DND-41 (cell line): ENCODE results near the gene SIRT6.

Source experiments
- ATAC-seq: fragments of 200-7000 bp; cut with Tn5 transposase; 3 replicates; pipeline ENCODE4 v1.9.1; 2021; ENCODE audit warnings: low read depth; ENCODE audit not compliant: insufficient read depth
- DNase-seq: peaks from one replicate; pipeline ENCODE4 v3.0.0-alpha.2; 2020
- H2AFZ ChIP-seq: 2 replicates; pipeline ENCODE4 v1.6.0; 2012; ENCODE audit warnings: low read depth, low read length
- H3K27ac ChIP-seq: 2 replicates; pipeline ENCODE4 v1.5.1; 2012; ENCODE audit warnings: low read length, inconsistent platforms
- H3K27me3 ChIP-seq: fragments of 200-600 bp; sonication (generic); 2 replicates; pipeline ENCODE4 v1.6.0; 2012; ENCODE audit warnings: low read length, mild to moderate bottlenecking, inconsistent platforms; ENCODE audit not compliant: insufficient read depth, poor library complexity
- H3K36me3 ChIP-seq: 2 replicates; pipeline ENCODE4 v1.5.1; 2012; ENCODE audit warnings: low read length, inconsistent platforms; ENCODE audit not compliant: insufficient read depth
- H3K4me1 ChIP-seq: 2 replicates; pipeline ENCODE4 v1.5.1; 2012; ENCODE audit warnings: mild to moderate bottlenecking, low read length; ENCODE audit not compliant: insufficient read depth
- H3K4me2 ChIP-seq: 2 replicates; pipeline ENCODE4 v1.6.0; 2012; ENCODE audit warnings: mild to moderate bottlenecking, moderate library complexity, low read length, inconsistent platforms; ENCODE audit not compliant: insufficient read depth
- H3K4me3 ChIP-seq, 2 experiments: fragments of 200-600 bp in 1 of 2; shearing (Covaris generic) in 1 of 2; 2 replicates each; pipeline ENCODE4 v1.5.1; 2012 to 2016; ENCODE audit warnings: inconsistent platforms in 2 of 2, low read length in 2 of 2, mild to moderate bottlenecking in 2 of 2, low read depth in 1 of 2, moderate library complexity in 1 of 2
- H3K79me2 ChIP-seq: 2 replicates; pipeline ENCODE4 v1.6.0; 2012; ENCODE audit warnings: low read length, inconsistent platforms; ENCODE audit not compliant: insufficient read depth
- H3K9ac ChIP-seq: 2 replicates; pipeline ENCODE4 v1.6.0; 2012; ENCODE audit warnings: low read depth, mild to moderate bottlenecking, inconsistent platforms, low read length, moderate library complexity
- H3K9me3 ChIP-seq: 2 replicates; pipeline ENCODE4 v1.5.1; 2012; ENCODE audit warnings: low read length, moderate library complexity, mild to moderate bottlenecking, inconsistent platforms; ENCODE audit not compliant: insufficient read depth, severe bottlenecking
- H4K20me1 ChIP-seq: 2 replicates; pipeline ENCODE4 v1.6.0; 2012; ENCODE audit warnings: low read length; ENCODE audit not compliant: insufficient read depth
- CTCF ChIP-seq: IDR thresholded peaks from 2 replicates; pipeline ENCODE4 v1.5.1; 2012; ENCODE audit warnings: borderline replicate concordance, low read length, moderate library complexity, mild to moderate bottlenecking; ENCODE audit not compliant: poor library complexity, severe bottlenecking; ENCODE audit errors: extremely low read depth
- EZH2 ChIP-seq: IDR thresholded peaks from 3 replicates; pipeline ENCODE4 v1.6.1; 2012; ENCODE audit warnings: borderline replicate concordance, low read depth, mild to moderate bottlenecking, moderate library complexity, low read length, inconsistent platforms; ENCODE audit not compliant: severe bottlenecking

Gene SIRT6

GRCh38 chr19:4140237-4140711, 42.1 kb downstream of the SIRT6 start:
- peak overlapping the region; percentile 33; the same call in 1 of the 2 replicates for H3K4me2 ChIP-seq
- peaks cover 12% of the 10 kb centered on the region for H3K4me1 ChIP-seq
- ATAC-seq, result peak; percentile 78
- peak; percentile 36 for DNase-seq
- H3K4me3 ChIP-seq, result no peak overlapping the region
- no peak overlapping the region for H3K9ac ChIP-seq
- TF ChIP-seq EZH2 (no peak), CTCF (peak; percentile 69)
- H3K36me3 ChIP-seq, result no peaks in the 10 kb centered on the region
- no peaks in the 10 kb centered on the region for H4K20me1 ChIP-seq
- no peaks in the 10 kb centered on the region for H3K9me3 ChIP-seq
- no peak overlapping the region for H3K27ac ChIP-seq
- no peaks in the 10 kb centered on the region for H3K79me2 ChIP-seq
- H2AFZ ChIP-seq, result no peak overlapping the region
- no peaks in the 10 kb centered on the region for H3K27me3 ChIP-seq

GRCh38 chr19:4139614-4140236, 42.6 kb downstream of the SIRT6 start:
- Histone ChIP-seq H3K36me3 (no peaks in the 10 kb centered on the region), H4K20me1 (no peaks in the 10 kb centered on the region), H3K4me3 (no peak overlapping the region), H2AFZ (peak overlapping the region; percentile 62), H3K27me3 (no peaks in the 10 kb centered on the region), H3K9ac (no peak overlapping the region), H3K27ac (peak overlapping the region; percentile 8; the same call in 1 of the 2 replicates), H3K4me2 (no peak overlapping the region; the same call in 1 of the 2 replicates), H3K4me1 (peaks cover 12% of the 10 kb centered on the region), H3K79me2 (no peaks in the 10 kb centered on the region), H3K9me3 (no peaks in the 10 kb centered on the region)
- ATAC-seq, result peak; percentile 91
- DNase-seq, result peak; percentile 86
- TF ChIP-seq CTCF (peak; percentile 93), EZH2 (no peak)

GRCh38 chr19:4138445-4138844, 43.9 kb downstream of the SIRT6 start:
- Histone ChIP-seq H3K9me3 (no peaks in the 10 kb centered on the region), H3K4me3 (no peak overlapping the region), H3K4me1 (peaks cover 12% of the 10 kb centered on the region), H3K4me2 (no peak overlapping the region), H4K20me1 (no peaks in the 10 kb centered on the region), H3K27me3 (no peaks in the 10 kb centered on the region), H3K79me2 (no peaks in the 10 kb centered on the region), H3K27ac (no peak overlapping the region), H3K36me3 (no peaks in the 10 kb centered on the region), H2AFZ (no peak overlapping the region), H3K9ac (no peak overlapping the region)
- ATAC-seq (no peak), DNase-seq (no peak)
- TF ChIP-seq CTCF (no peak), EZH2 (no peak)
